Neural cell (in vitro differentiated cells): Measurements from ENCODE around the gene TMC6.

Source experiments
- EP300 ChIP-seq: fragments of 450-650 bp; conservative IDR thresholded peaks from 2 replicates; pipeline ENCODE4 v1.6.1; 2014; ENCODE audit warnings: antibody characterized with exemption, mild to moderate bottlenecking, moderate library complexity; ENCODE audit not compliant: poor library complexity, severe bottlenecking
- EZH2 ChIP-seq: fragments of 200-600, 300-800 bp; shearing (Covaris generic), sonication (generic); IDR thresholded peaks from 2 replicates; pipeline ENCODE4 v1.6.1; 2014; ENCODE audit warnings: antibody characterized with exemption, low read length, borderline replicate concordance, mild to moderate bottlenecking; ENCODE audit not compliant: insufficient read depth, poor library complexity, severe bottlenecking
- MXI1 ChIP-seq: fragments of 450-650 bp; conservative IDR thresholded peaks from 2 replicates; pipeline ENCODE4 v1.6.1; 2014; ENCODE audit warnings: antibody characterized with exemption, mild to moderate bottlenecking; ENCODE audit not compliant: poor library complexity, severe bottlenecking
- RAD21 ChIP-seq: fragments of 450-650 bp; conservative IDR thresholded peaks from 2 replicates; pipeline ENCODE4 v1.6.1; 2014; ENCODE audit warnings: antibody characterized with exemption, mild to moderate bottlenecking, moderate library complexity
- REST ChIP-seq: IDR thresholded peaks from 2 replicates; pipeline ENCODE4 v1.6.1; 2012; ENCODE audit warnings: borderline replicate concordance
- TF ChIP-seq, protein P1 (sequence below): fragments of 450-650 bp; IDR thresholded peaks from 2 replicates; pipeline ENCODE4 v1.5.1; 2014; ENCODE audit warnings: antibody characterized with exemption, mild to moderate bottlenecking, moderate library complexity; ENCODE audit not compliant: poor library complexity, severe bottlenecking

- TF ChIP-seq, protein P1, sequence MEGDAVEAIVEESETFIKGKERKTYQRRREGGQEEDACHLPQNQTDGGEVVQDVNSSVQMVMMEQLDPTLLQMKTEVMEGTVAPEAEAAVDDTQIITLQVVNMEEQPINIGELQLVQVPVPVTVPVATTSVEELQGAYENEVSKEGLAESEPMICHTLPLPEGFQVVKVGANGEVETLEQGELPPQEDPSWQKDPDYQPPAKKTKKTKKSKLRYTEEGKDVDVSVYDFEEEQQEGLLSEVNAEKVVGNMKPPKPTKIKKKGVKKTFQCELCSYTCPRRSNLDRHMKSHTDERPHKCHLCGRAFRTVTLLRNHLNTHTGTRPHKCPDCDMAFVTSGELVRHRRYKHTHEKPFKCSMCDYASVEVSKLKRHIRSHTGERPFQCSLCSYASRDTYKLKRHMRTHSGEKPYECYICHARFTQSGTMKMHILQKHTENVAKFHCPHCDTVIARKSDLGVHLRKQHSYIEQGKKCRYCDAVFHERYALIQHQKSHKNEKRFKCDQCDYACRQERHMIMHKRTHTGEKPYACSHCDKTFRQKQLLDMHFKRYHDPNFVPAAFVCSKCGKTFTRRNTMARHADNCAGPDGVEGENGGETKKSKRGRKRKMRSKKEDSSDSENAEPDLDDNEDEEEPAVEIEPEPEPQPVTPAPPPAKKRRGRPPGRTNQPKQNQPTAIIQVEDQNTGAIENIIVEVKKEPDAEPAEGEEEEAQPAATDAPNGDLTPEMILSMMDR = no peak
- TF ChIP-seq RAD21 (no peak), REST (no peak), EP300 (no peak), EZH2 (no peak), MXI1 (no peak)
These were observed 35.7 kb downstream of the TMC6 start for GRCh38 chr17:78092794-78093324.
